Testis (tissue), 2 donors: Measurements from ENCODE around the gene NEK5.
"Not testable (repeated sequence)": the region's sequence is repeated elsewhere in the genome, so short reads cannot be mapped to it uniquely, and the experiment has no call there.

Experiments used
- POLR2A ChIP-seq: fragments of 450-650 bp; IDR thresholded peaks from one replicate; pipeline ENCODE4 v1.6.1; 2017; ENCODE audit warnings: antibody characterized with exemption, mild to moderate bottlenecking, moderate library complexity
- TF ChIP-seq, protein P1 (sequence below), 3 experiments: fragments of 450-650 bp in 2 of 3; fragments of 200-600 bp in 1 of 3; sonication (generic) in 1 of 3; IDR thresholded peaks; one replicate each; pipeline ENCODE4 v1.5.1; 2016 to 2019; ENCODE audit warnings: antibody characterized with exemption in 3 of 3, mild to moderate bottlenecking in 2 of 3, moderate library complexity in 1 of 3

DNA sequence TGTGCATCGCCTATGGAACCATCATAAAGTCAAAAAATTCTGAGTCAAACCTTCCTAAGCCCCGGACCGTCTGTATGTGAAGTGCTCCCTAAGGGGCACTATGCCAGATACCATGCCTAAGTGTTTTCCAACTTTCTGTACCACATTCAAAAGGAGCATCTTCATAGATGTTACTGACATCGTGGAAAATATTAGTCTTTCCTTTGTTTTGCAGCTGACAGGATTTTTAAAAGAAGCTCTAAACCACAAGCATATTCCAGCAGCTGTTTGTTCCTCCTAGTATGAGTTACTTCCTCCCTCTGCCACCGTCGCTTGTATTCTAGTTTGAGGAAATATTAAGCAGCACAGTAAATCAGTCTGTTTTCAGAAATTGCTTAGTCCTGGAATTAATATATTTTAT is 45.1 kb upstream of the NEK5 start:
- TF ChIP-seq, protein P1, sequence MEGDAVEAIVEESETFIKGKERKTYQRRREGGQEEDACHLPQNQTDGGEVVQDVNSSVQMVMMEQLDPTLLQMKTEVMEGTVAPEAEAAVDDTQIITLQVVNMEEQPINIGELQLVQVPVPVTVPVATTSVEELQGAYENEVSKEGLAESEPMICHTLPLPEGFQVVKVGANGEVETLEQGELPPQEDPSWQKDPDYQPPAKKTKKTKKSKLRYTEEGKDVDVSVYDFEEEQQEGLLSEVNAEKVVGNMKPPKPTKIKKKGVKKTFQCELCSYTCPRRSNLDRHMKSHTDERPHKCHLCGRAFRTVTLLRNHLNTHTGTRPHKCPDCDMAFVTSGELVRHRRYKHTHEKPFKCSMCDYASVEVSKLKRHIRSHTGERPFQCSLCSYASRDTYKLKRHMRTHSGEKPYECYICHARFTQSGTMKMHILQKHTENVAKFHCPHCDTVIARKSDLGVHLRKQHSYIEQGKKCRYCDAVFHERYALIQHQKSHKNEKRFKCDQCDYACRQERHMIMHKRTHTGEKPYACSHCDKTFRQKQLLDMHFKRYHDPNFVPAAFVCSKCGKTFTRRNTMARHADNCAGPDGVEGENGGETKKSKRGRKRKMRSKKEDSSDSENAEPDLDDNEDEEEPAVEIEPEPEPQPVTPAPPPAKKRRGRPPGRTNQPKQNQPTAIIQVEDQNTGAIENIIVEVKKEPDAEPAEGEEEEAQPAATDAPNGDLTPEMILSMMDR (IDR thresholded peaks at IDR 0.05): not testable (repeated sequence)
- not testable (repeated sequence) for TF ChIP-seq POLR2A
